A549 (cell line): ENCODE measurements around the gene BNIP5. TPM values are rescaled to one million over a fixed set of nuclear protein-coding genes. Genes with fewer than 3 reads are reported as not detected.

Experiments used
- ATAC-seq, 2 experiments: fragments of 200-7000 bp in 1 of 2; fragments of >200 bp in 1 of 2; cut with Nextera tagmentation in 1 of 2; cut with Tn5 transposase in 1 of 2; 3 replicates each; pipeline versions ENCODE4 v1.8.0 to v1.9.1; 2018 to 2020; ENCODE audit warnings: mild to moderate bottlenecking in 1 of 2, moderate library complexity in 1 of 2
- CTCF ChIA-PET: fragments of 300-600 bp; sonication (Branson Sonifier 250); formaldehyde crosslinking; extraction: SDS; loops from one replicate; lab custom pipeline; 2021; ENCODE audit warnings: antibody characterized with exemption, inconsistent platforms; lab: Yijun Ruan, JAX
- POLR2A ChIA-PET: fragments of 350-600 bp; formaldehyde crosslinking; extraction: SDS; loops from one replicate; lab custom pipeline; 2021; ENCODE audit warnings: antibody characterized with exemption, inconsistent platforms; lab: Yijun Ruan, JAX
- DNase-seq, 2 experiments: peaks; one replicate each; pipeline versions ENCODE4 v3.0.0 to v3.0.0-alpha.2; 2011 to 2016; ENCODE audit warnings: low read depth in 1 of 2, low spot score in 1 of 2
- FAIRE-seq: peaks from 2 replicates; lab custom pipeline; 2011; peaks lifted over from hg19 to GRCh38; lab: Jason Lieb, UNC
- H3K27ac ChIP-seq, 2 experiments: fragments of >200 bp; sonication (Bioruptor Twin); formaldehyde crosslinking; 3 replicates each; pipeline ENCODE4 v1.5.1; 2016 to 2017
- H3K4me1 ChIP-seq: fragments of >200 bp; sonication (Bioruptor Twin); formaldehyde crosslinking; 3 replicates; pipeline ENCODE4 v1.6.1; 2016
- H3K4me2 ChIP-seq: fragments of >200 bp; sonication (Bioruptor Twin); formaldehyde crosslinking; 3 replicates; pipeline ENCODE4 v1.6.1; 2016
- H3K4me3 ChIP-seq: fragments of >200 bp; sonication (Bioruptor Twin); formaldehyde crosslinking; 3 replicates; pipeline ENCODE4 v1.5.1; 2016
- H3K9me3 ChIP-seq: fragments of >200 bp; sonication (Bioruptor Twin); formaldehyde crosslinking; 3 replicates; pipeline ENCODE4 v1.6.1; 2016
- CEBPB ChIP-seq, 2 experiments: fragments of >200 bp in 1 of 2; sonication (Bioruptor Twin) in 1 of 2; formaldehyde crosslinking in 1 of 2; IDR thresholded peaks; 2 replicates each; pipeline ENCODE4 v1.6.1; 2012 to 2016
- CTCF ChIP-seq: fragments of >200 bp; sonication (Bioruptor Twin); formaldehyde crosslinking; IDR thresholded peaks from 3 replicates; pipeline ENCODE4 v1.5.1; 2016
- EHF ChIP-seq: fragments of 250-450 bp; sonication (Bioruptor Pico); IDR thresholded peaks from 2 replicates; pipeline ENCODE4 v1.5.0; 2020; ENCODE audit warnings: mild to moderate bottlenecking
- HDAC2 ChIP-seq: fragments of 200-600 bp; sonication (generic); IDR thresholded peaks from 2 replicates; pipeline ENCODE4 v1.6.1; 2016
- MAFK ChIP-seq: fragments of 450-650 bp; IDR thresholded peaks from 2 replicates; pipeline ENCODE4 v1.6.1; 2014; ENCODE audit not compliant: partially characterized antibody
- MAZ ChIP-seq: fragments of 150-350 bp; IDR thresholded peaks from 2 replicates; pipeline ENCODE4 v1.6.1; 2014; ENCODE audit warnings: antibody characterized with exemption, low read depth, low read length, borderline replicate concordance
- RNF2 ChIP-seq: fragments of 200-600 bp; sonication (generic); IDR thresholded peaks from 2 replicates; pipeline ENCODE4 v1.6.1; 2016; ENCODE audit warnings: low read depth, mild to moderate bottlenecking, antibody characterized with exemption, moderate library complexity, borderline replicate concordance
- SMC3 ChIP-seq: fragments of >200 bp; sonication (Bioruptor Twin); formaldehyde crosslinking; IDR thresholded peaks from 3 replicates; pipeline ENCODE4 v1.6.1; 2018; ENCODE audit warnings: inconsistent platforms
- ZNF302 ChIP-seq: fragments of 250-450 bp; sonication (Bioruptor Pico); IDR thresholded peaks from 2 replicates; pipeline ENCODE4 v1.9.0; 2021; ENCODE audit warnings: inconsistent platforms, mild to moderate bottlenecking, moderate library complexity
- WGBS: methylation state at CpG from one replicate; pipeline ENCODE4 v1.1.6; 2017; ENCODE audit errors: missing lambda C conversion rate; 5-methylcytosine and 5-hydroxymethylcytosine counted together
- polyA plus RNA-seq, 4 experiments: library from polyadenylated mRNA; depleted of rRNA in 3 of 4; stranded (reverse); fragments of >200 nt; fragmentation: RNase III in 1 of 4; extraction: RNeasy Plus Mini Kit Qiagen cat#74134 plus additional on column Dnase treatment in 1 of 4; gene quantifications; 2 replicates in 3 of 4; 3 replicates in 1 of 4; pipeline ENCODE4 v1.2.3, GENCODE V29; 2011 to 2017
- TF ChIP-seq, protein P1 (sequence below): fragments of >200 bp; sonication (Bioruptor Twin); formaldehyde crosslinking; IDR thresholded peaks from 2 replicates; pipeline ENCODE4 v1.6.1; 2016
- TF ChIP-seq, protein P2 (sequence below): fragments of 250-450 bp; sonication (Bioruptor Pico); IDR thresholded peaks from 2 replicates; pipeline ENCODE4 v1.5.0; 2020; ENCODE audit warnings: low read depth, mild to moderate bottlenecking, moderate library complexity
- TF ChIP-seq, protein P3 (sequence below): fragments of 250-450 bp; sonication (Bioruptor Pico); IDR thresholded peaks from 2 replicates; pipeline ENCODE4 v1.5.0; 2021; ENCODE audit warnings: mild to moderate bottlenecking, moderate library complexity, borderline replicate concordance

BNIP5 gene
- polyA plus RNA-seq, 2 of the 4 experiments (the other 2 are of a cell fraction), result not detected

GRCh38 chr6:36266913-36267644 lies 69.6 kb downstream of the BNIP5 start:
- H3K27ac ChIP-seq, result no peak overlapping the region
- ChIA-PET POLR2A (no interaction called here), CTCF (interaction anchor here (1.1 to 2.8 kb wide), 2 partner anchors 28 to 35 kb away, joined by 4 to 7 read pairs; no protein-coding TSS in a partner anchor)
- WGBS, result 76% methylated on average over 13 of the region's 13 CpGs
- ATAC-seq, result no peak
- no peaks in the 10 kb centered on the region for H3K4me1 ChIP-seq
- no peak for FAIRE-seq
- no peak overlapping the region for H3K4me2 ChIP-seq
- DNase-seq, result no peak
- no peak overlapping the region for H3K4me3 ChIP-seq
- no peak for TF ChIP-seq EHF
- TF ChIP-seq HDAC2, result no peak
- TF ChIP-seq SMC3, result no peak
- TF ChIP-seq CTCF, result no peak
- TF ChIP-seq, protein P1, sequence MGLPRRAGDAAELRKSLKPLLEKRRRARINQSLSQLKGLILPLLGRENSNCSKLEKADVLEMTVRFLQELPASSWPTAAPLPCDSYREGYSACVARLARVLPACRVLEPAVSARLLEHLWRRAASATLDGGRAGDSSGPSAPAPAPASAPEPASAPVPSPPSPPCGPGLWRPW, result no peak
- TF ChIP-seq, protein P2, sequence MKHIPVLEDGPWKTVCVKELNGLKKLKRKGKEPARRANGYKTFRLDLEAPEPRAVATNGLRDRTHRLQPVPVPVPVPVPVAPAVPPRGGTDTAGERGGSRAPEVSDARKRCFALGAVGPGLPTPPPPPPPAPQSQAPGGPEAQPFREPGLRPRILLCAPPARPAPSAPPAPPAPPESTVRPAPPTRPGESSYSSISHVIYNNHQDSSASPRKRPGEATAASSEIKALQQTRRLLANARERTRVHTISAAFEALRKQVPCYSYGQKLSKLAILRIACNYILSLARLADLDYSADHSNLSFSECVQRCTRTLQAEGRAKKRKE, result no peak
- TF ChIP-seq, protein P3, sequence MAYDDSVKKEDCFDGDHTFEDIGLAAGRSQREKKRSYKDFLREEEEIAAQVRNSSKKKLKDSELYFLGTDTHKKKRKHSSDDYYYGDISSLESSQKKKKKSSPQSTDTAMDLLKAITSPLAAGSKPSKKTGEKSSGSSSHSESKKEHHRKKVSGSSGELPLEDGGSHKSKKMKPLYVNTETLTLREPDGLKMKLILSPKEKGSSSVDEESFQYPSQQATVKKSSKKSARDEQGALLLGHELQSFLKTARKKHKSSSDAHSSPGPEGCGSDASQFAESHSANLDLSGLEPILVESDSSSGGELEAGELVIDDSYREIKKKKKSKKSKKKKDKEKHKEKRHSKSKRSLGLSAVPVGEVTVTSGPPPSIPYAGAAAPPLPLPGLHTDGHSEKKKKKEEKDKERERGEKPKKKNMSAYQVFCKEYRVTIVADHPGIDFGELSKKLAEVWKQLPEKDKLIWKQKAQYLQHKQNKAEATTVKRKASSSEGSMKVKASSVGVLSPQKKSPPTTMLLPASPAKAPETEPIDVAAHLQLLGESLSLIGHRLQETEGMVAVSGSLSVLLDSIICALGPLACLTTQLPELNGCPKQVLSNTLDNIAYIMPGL, result no peak
- no peak for TF ChIP-seq CEBPB (IDR thresholded peaks at IDR 0.05)
- TF ChIP-seq MAZ, result no peak
- no peak for TF ChIP-seq RNF2
- TF ChIP-seq MAFK, result no peak
- no peak for TF ChIP-seq ZNF302 (CRISPR knock-in tag)
- TF ChIP-seq, all 56 proteins: peak for 0
- no peaks in the 10 kb centered on the region; the same call in 2 of the 3 replicates for H3K9me3 ChIP-seq

Other genes with a start within 250 kb of the BNIP5 start
- 0.45 TPM in 2 replicates for gene MAPK13, start 206.4 kb downstream of the BNIP5 start, polyA plus RNA-seq (2011; rRNA removed)
- gene MAPK13, start 206.4 kb downstream of the BNIP5 start, polyA plus RNA-seq (2017; fragmentation: RNase III; extraction: RNeasy Plus Mini Kit Qiagen cat#74134 plus additional on column Dnase treatment), result 0.63 to 1.0 TPM (median 0.87 TPM) in 3 replicates
- 9.8 and 10.7 TPM in 2 replicates for gene BRPF3, start 140.1 kb downstream of the BNIP5 start, polyA plus RNA-seq (2011; rRNA removed)
- gene BRPF3, start 140.1 kb downstream of the BNIP5 start, polyA plus RNA-seq (2017; fragmentation: RNase III; extraction: RNeasy Plus Mini Kit Qiagen cat#74134 plus additional on column Dnase treatment), result 9.8 to 11.2 TPM (median 11.1 TPM) in 3 replicates
- gene PNPLA1, start 66.8 kb downstream of the BNIP5 start, polyA plus RNA-seq (2011; rRNA removed), result 0.09 and 0.12 TPM in 2 replicates
- 0.04 TPM in 1 of 3 replicates, not detected in the others for gene PNPLA1, start 66.8 kb downstream of the BNIP5 start, polyA plus RNA-seq (2017; fragmentation: RNase III; extraction: RNeasy Plus Mini Kit Qiagen cat#74134 plus additional on column Dnase treatment)
- 0.05 and 0.08 TPM in 2 replicates for gene ETV7, start 50.8 kb upstream of the BNIP5 start, polyA plus RNA-seq (2011; rRNA removed)
- 0.07 to 0.12 TPM in 2 of 3 replicates, not detected in the other for gene ETV7, start 50.8 kb upstream of the BNIP5 start, polyA plus RNA-seq (2017; fragmentation: RNase III; extraction: RNeasy Plus Mini Kit Qiagen cat#74134 plus additional on column Dnase treatment)
- gene PXT1, start 106.0 kb upstream of the BNIP5 start, polyA plus RNA-seq (2011; rRNA removed), result not detected in 2 replicates
- gene PXT1, start 106.0 kb upstream of the BNIP5 start, polyA plus RNA-seq (2017; fragmentation: RNase III; extraction: RNeasy Plus Mini Kit Qiagen cat#74134 plus additional on column Dnase treatment), result not detected in 3 replicates
- 48.2 and 48.3 TPM in 2 replicates for gene KCTD20, start 106.1 kb upstream of the BNIP5 start, polyA plus RNA-seq (2011; rRNA removed)
- 16.8 to 18.1 TPM (median 17.8 TPM) in 3 replicates for gene KCTD20, start 106.1 kb upstream of the BNIP5 start, polyA plus RNA-seq (2017; fragmentation: RNase III; extraction: RNeasy Plus Mini Kit Qiagen cat#74134 plus additional on column Dnase treatment)
- gene STK38, start 210.6 kb upstream of the BNIP5 start, polyA plus RNA-seq (2011; rRNA removed), result 30.0 and 30.7 TPM in 2 replicates
- 30.9 to 31.6 TPM (median 31.0 TPM) in 3 replicates for gene STK38, start 210.6 kb upstream of the BNIP5 start, polyA plus RNA-seq (2017; fragmentation: RNase III; extraction: RNeasy Plus Mini Kit Qiagen cat#74134 plus additional on column Dnase treatment)